ENCODE measurements around the gene AGA.

GRCh38 chr4:177492022-177492421, 49.8 kb upstream of the AGA start:
- TF ChIP-seq, protein P1, sequence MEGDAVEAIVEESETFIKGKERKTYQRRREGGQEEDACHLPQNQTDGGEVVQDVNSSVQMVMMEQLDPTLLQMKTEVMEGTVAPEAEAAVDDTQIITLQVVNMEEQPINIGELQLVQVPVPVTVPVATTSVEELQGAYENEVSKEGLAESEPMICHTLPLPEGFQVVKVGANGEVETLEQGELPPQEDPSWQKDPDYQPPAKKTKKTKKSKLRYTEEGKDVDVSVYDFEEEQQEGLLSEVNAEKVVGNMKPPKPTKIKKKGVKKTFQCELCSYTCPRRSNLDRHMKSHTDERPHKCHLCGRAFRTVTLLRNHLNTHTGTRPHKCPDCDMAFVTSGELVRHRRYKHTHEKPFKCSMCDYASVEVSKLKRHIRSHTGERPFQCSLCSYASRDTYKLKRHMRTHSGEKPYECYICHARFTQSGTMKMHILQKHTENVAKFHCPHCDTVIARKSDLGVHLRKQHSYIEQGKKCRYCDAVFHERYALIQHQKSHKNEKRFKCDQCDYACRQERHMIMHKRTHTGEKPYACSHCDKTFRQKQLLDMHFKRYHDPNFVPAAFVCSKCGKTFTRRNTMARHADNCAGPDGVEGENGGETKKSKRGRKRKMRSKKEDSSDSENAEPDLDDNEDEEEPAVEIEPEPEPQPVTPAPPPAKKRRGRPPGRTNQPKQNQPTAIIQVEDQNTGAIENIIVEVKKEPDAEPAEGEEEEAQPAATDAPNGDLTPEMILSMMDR (IDR thresholded peaks at IDR 0.05) = no peak
- TF ChIP-seq POLR2AphosphoS5 (IDR thresholded peaks at IDR 0.05) = no peak

Data from prostate gland (tissue), 2 donors.